HCT116 (cell line): ENCODE measurements around the gene DENND4C.

Experiments
- CTCF ChIP-seq, 3 experiments: fragments of 200-600 bp in 1 of 3; sonication (generic) in 1 of 3; IDR thresholded peaks in 2 of 3; conservative IDR thresholded peaks in 1 of 3; 2 replicates each; pipeline ENCODE4 v1.5.1; 2012 to 2017; ENCODE audit warnings: low read depth in 2 of 3, low read length in 2 of 3, antibody characterized with exemption in 1 of 3, borderline replicate concordance in 1 of 3, control low read depth in 1 of 3, mild to moderate bottlenecking in 1 of 3, mixed read lengths in 1 of 3, mixed run types in 1 of 3, moderate library complexity in 1 of 3; ENCODE audit not compliant: insufficient read depth in 1 of 3
- EZH2 ChIP-seq: fragments of 200-600 bp; sonication (generic); IDR thresholded peaks from 2 replicates; pipeline ENCODE4 v1.6.1; 2017; ENCODE audit warnings: antibody characterized with exemption, mixed run types
- JUND ChIP-seq: IDR thresholded peaks from 2 replicates; pipeline ENCODE4 v1.6.1; 2012
- MAX ChIP-seq: IDR thresholded peaks from 2 replicates; pipeline ENCODE4 v1.6.1; 2012
- POLR2A ChIP-seq: IDR thresholded peaks from 2 replicates; pipeline ENCODE4 v1.7.0; 2011; ENCODE audit warnings: borderline replicate concordance; ENCODE audit not compliant: insufficient read depth, insufficient read length; ENCODE audit errors: extremely low read depth
- POLR2AphosphoS5 ChIP-seq: IDR thresholded peaks from 2 replicates; pipeline ENCODE4 v1.6.1; 2011; ENCODE audit warnings: mild to moderate bottlenecking, low read depth, low read length, moderate library complexity
- SRF ChIP-seq: IDR thresholded peaks from 2 replicates; pipeline ENCODE4 v1.6.1; 2012; ENCODE audit warnings: low read depth
- ZFX ChIP-seq: fragments of 450-650 bp; IDR thresholded peaks from 2 replicates; pipeline ENCODE4 v1.6.1; 2017
- ZNF274 ChIP-seq: fragments of 200-500 bp; sonication (Bioruptor generic); IDR thresholded peaks from 2 replicates; pipeline ENCODE4 v1.6.1; 2014; ENCODE audit warnings: mild to moderate bottlenecking, low read depth, low read length, inconsistent platforms

DNA sequence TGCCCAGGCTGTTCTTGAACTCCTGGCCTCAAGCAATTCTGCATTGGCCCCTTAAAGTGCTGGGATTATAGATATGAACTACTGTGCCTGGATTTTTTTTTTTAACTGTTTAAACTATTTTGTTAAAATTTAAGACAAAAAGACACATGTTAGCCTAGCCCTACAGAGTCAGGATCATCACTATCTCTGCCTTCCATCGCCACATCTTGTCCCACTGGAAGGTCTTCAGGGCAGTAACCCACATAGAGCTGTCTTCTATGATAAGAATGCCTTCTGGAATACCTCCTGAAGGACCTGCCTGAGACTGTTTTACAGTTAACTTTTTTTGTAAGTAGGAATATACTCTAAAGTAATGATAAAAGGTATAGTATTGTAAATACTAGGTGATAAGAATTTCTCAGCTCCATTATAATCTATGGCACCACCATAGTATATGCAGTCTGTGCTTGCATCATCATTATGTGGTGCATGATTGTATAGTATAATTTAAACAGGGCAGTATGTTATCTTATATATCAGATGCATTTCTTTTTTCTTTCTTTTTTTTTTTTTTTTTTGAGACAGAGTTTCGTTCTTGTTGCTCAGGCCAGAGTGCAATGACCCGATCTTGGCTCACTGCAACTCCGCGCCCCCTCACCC, 52.7 kb downstream of the DENND4C start:
- TF ChIP-seq CTCF (IDR thresholded peaks at IDR 0.05 in 2 of 3, conservative IDR thresholded peaks at IDR 0.05 in 1 of 3; ENCODE audit: borderline replicate concordance in 1 of 3, insufficient read depth in 1 of 3, low read depth in 2 of 3, low read length in 2 of 3) (no peak), POLR2A (no peak), ZFX (no peak), SRF (no peak), ZNF274 (no peak), POLR2AphosphoS5 (no peak), MAX (no peak), EZH2 (no peak), JUND (no peak)
